ENCODE measurements around the gene DGCR2. TPM values are rescaled to one million over a fixed set of nuclear protein-coding genes. Genes with fewer than 3 reads are reported as not detected.

DGCR2 gene
- total RNA-seq, 2 donors from 2014 or later: 94.3 to 107 TPM

- no peaks in the 10 kb centered on the region for H3K4me1 ChIP-seq (replicated peaks)
- peaks cover 0 to 24% of the 10 kb centered on the region in 2 donors for H3K36me3 ChIP-seq
- no peak for DNase-seq (ENCODE audit: low spot score)
- no peak for TF ChIP-seq POLR2AphosphoS5 (IDR thresholded peaks at IDR 0.05)
- TF ChIP-seq CTCF (IDR thresholded peaks at IDR 0.05): no peak
- no peak for TF ChIP-seq POLR2A (IDR thresholded peaks at IDR 0.05)
- H3K4me3 ChIP-seq: no peak overlapping the region
- WGBS: 96% methylated on average over 13 of the region's 13 CpGs
- H3K27ac ChIP-seq: no peak overlapping the region
- no peaks in the 10 kb centered on the region for H3K9me3 ChIP-seq
- no peaks in the 10 kb centered on the region for H3K27me3 ChIP-seq (replicated peaks; ENCODE audit: insufficient read depth)
- intact Hi-C loops (cut with DNase I): no loop called here
Observed at GRCh38 chr22:19133561-19133960, 11.3 kb upstream of the DGCR2 start.

GRCh38 chr22:19132693-19133400 lies 10.6 kb upstream of the DGCR2 start:
- DNase-seq (ENCODE audit: low spot score): no peak
- Histone ChIP-seq H3K27ac (no peak overlapping the region), H3K27me3 (replicated peaks; ENCODE audit: insufficient read depth) (no peaks in the 10 kb centered on the region), H3K36me3 (peaks cover 0 to 24% of the 10 kb centered on the region in 2 donors), H3K4me3 (no peak overlapping the region), H3K4me1 (replicated peaks) (no peaks in the 10 kb centered on the region), H3K9me3 (no peaks in the 10 kb centered on the region)
- 94% methylated on average over 9 of the region's 9 CpGs for WGBS
- TF ChIP-seq CTCF (IDR thresholded peaks at IDR 0.05) (no peak), POLR2A (IDR thresholded peaks at IDR 0.05) (no peak), POLR2AphosphoS5 (IDR thresholded peaks at IDR 0.05) (no peak)
- intact Hi-C loops (cut with DNase I): no loop called here

GRCh38 chr22:19132153-19132552 lies 9.9 kb upstream of the DGCR2 start:
- TF ChIP-seq CTCF (IDR thresholded peaks at IDR 0.05) (no peak), POLR2A (IDR thresholded peaks at IDR 0.05) (no peak), POLR2AphosphoS5 (IDR thresholded peaks at IDR 0.05) (no peak)
- 94% methylated on average over 20 of the region's 20 CpGs for WGBS
- intact Hi-C loops (cut with DNase I): no loop called here
- Histone ChIP-seq H3K4me1 (replicated peaks) (no peaks in the 10 kb centered on the region), H3K9me3 (no peaks in the 10 kb centered on the region), H3K27ac (no peak overlapping the region), H3K36me3 (peaks cover 0 to 24% of the 10 kb centered on the region in 2 donors), H3K27me3 (replicated peaks; ENCODE audit: insufficient read depth) (no peaks in the 10 kb centered on the region), H3K4me3 (no peak overlapping the region)
- DNase-seq (ENCODE audit: low spot score): no peak

GRCh38 chr22:19131685-19132015 lies 9.4 kb upstream of the DGCR2 start:
- Histone ChIP-seq H3K27me3 (replicated peaks; ENCODE audit: insufficient read depth) (no peaks in the 10 kb centered on the region), H3K27ac (no peak overlapping the region), H3K9me3 (no peaks in the 10 kb centered on the region), H3K4me3 (no peak overlapping the region), H3K4me1 (replicated peaks) (no peaks in the 10 kb centered on the region), H3K36me3 (peaks cover 0 to 24% of the 10 kb centered on the region in 2 donors)
- intact Hi-C loops (cut with DNase I): no loop called here
- WGBS: 97% methylated on average over 19 of the region's 19 CpGs
- no peak for DNase-seq (ENCODE audit: low spot score)
- TF ChIP-seq CTCF (IDR thresholded peaks at IDR 0.05) (no peak), POLR2A (IDR thresholded peaks at IDR 0.05) (no peak), POLR2AphosphoS5 (IDR thresholded peaks at IDR 0.05) (no peak)
